Uterus (tissue), 2 donors: ENCODE results near the gene SEZ6.

Experiments
- POLR2A ChIP-seq, 2 donors: fragments of 450-650 bp; IDR thresholded peaks; one replicate each; pipeline ENCODE4 v1.6.1; 2016; ENCODE audit warnings: antibody characterized with exemption in 2 of 2, mild to moderate bottlenecking in 1 of 2, moderate library complexity in 1 of 2
- TF ChIP-seq, protein P1 (sequence below), 4 experiments: fragments of 200-600 bp in 2 of 4; fragments of 450-650 bp in 2 of 4; sonication (generic) in 2 of 4; IDR thresholded peaks; one replicate each; pipeline ENCODE4 v1.5.1; 2016 to 2019; ENCODE audit warnings: antibody characterized with exemption in 4 of 4, mild to moderate bottlenecking in 2 of 4, moderate library complexity in 1 of 4

DNA sequence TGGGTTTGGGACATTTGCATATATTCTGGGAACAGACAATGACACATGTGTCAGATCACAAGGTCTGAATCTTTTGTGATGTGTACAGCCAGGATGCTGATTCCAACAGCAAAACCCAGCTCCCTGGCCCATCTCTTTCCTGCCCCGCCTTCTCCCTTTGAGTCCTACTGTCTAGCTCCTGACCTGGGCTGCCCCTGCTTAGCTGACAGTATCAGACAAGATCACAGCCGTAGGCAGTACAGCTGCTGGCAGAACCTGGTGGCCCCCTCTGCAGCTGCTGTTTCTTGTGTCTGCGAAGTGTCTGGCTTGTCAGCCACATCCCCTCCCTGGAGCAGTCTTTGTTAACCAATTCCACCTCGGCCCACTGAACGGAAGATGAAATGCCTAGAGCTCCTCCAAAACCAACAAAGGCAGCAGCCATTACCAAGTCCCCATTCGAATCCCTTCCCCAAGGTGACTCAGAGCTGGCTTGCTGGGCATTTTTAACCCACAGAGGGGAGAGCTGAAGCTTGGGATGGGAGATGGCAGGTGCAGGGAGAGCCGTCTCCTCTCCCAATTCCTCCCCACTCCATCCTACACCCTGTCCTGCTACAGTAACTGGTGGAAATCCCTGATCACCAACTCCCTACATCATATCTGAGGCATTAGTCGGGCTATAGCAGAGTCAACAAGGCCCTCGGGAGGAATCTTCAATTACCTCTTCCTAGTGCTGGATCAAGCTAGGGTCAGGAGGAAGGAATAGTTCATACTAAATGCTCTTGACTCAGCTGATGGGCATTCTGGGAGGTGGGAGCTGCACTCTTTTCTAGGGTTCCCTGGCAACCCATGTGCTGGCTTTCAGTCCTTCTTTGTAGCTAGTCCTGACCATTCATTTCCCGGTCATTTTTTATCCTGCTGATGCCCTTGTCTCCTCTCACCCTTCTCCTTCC lies 42.9 kb upstream of the SEZ6 start:
- TF ChIP-seq, protein P1, sequence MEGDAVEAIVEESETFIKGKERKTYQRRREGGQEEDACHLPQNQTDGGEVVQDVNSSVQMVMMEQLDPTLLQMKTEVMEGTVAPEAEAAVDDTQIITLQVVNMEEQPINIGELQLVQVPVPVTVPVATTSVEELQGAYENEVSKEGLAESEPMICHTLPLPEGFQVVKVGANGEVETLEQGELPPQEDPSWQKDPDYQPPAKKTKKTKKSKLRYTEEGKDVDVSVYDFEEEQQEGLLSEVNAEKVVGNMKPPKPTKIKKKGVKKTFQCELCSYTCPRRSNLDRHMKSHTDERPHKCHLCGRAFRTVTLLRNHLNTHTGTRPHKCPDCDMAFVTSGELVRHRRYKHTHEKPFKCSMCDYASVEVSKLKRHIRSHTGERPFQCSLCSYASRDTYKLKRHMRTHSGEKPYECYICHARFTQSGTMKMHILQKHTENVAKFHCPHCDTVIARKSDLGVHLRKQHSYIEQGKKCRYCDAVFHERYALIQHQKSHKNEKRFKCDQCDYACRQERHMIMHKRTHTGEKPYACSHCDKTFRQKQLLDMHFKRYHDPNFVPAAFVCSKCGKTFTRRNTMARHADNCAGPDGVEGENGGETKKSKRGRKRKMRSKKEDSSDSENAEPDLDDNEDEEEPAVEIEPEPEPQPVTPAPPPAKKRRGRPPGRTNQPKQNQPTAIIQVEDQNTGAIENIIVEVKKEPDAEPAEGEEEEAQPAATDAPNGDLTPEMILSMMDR (IDR thresholded peaks at IDR 0.05), result no peak
- TF ChIP-seq POLR2A (IDR thresholded peaks at IDR 0.05), result no peak
